ENCODE data around the gene MFAP5. TPM values are rescaled to one million over a fixed set of nuclear protein-coding genes. Genes with fewer than 3 reads are reported as not detected.
A peak's percentile ranks its signal among the peaks of the same experiment; 100 is the strongest.

Gene MFAP5
- polyA plus RNA-seq, 1 of the 3 experiments (the other 2 are of a cell fraction): 19.1 TPM

DNA sequence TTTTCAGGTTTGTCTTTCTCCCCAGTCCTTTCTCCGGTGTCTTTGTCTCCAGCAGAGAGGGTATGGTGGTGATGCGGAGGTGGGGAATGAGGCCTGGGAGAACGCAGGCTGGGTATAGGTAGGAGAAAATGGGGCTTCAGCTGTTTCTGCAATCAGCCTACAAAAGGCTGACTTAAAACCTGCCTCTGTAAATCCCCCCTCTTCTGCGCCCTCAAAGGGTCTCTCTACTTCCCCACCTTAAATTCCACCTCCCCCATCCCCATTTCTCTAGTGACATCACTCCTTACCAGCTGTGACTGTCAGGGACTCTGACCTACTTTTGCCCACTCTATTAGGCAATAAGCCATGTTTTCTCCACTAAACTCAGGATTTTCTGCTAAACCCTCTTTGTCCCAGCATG is 27.1 kb upstream of the MFAP5 start:
- Histone ChIP-seq H3K4me3 (ENCODE audit: low read depth in 2 of 2, low read length in 1 of 2) (no peak overlapping the region), H3K27ac (ENCODE audit: low read depth in 2 of 2, low read length in 1 of 2) (no peak overlapping the region), H3K9ac (no peak overlapping the region), H3K4me2 (no peak overlapping the region), H4K20me1 (ENCODE audit: insufficient read depth) (no peaks in the 10 kb centered on the region), H3K27me3 (ENCODE audit: insufficient read depth) (no peaks in the 10 kb centered on the region), H3K79me2 (ENCODE audit: insufficient read depth) (no peaks in the 10 kb centered on the region), H3F3A (replicated peaks; ENCODE audit: insufficient read depth) (peaks cover 18% of the 10 kb centered on the region), H2AFZ (ENCODE audit: low read depth) (no peak overlapping the region), H3K4me1 (ENCODE audit: control insufficient read depth in 1 of 2, insufficient read depth in 2 of 2, low read depth in 1 of 2, low read length in 1 of 2) (peaks cover 6 to 14% of the 10 kb centered on the region in 2 experiments; a peak in 3 of 4 replicates), H3K9me2 (no peaks in the 10 kb centered on the region), H3K9me3 (no peaks in the 10 kb centered on the region), H3K36me3 (replicated peaks in 1 of 2; ENCODE audit: control insufficient read depth in 1 of 2, insufficient read depth in 2 of 2, low read length in 1 of 2) (no peaks in the 10 kb centered on the region)
- TF ChIP-seq CHD2 (IDR thresholded peaks at IDR 0.05; ENCODE audit: low read length, partially characterized antibody): no peak
- TF ChIP-seq, protein P1, sequence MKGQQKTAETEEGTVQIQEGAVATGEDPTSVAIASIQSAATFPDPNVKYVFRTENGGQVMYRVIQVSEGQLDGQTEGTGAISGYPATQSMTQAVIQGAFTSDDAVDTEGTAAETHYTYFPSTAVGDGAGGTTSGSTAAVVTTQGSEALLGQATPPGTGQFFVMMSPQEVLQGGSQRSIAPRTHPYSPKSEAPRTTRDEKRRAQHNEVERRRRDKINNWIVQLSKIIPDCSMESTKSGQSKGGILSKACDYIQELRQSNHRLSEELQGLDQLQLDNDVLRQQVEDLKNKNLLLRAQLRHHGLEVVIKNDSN (IDR thresholded peaks at IDR 0.05; ENCODE audit: borderline replicate concordance, low read depth): no peak
- TF ChIP-seq MEF2A (IDR thresholded peaks at IDR 0.05; ENCODE audit: borderline replicate concordance, low read depth): no peak
- TF ChIP-seq NRF1 (IDR thresholded peaks at IDR 0.05; ENCODE audit: low read depth, low read length): no peak
- TF ChIP-seq RFX5 (IDR thresholded peaks at IDR 0.05; ENCODE audit: low read length): no peak
- TF ChIP-seq FOXM1 (IDR thresholded peaks at IDR 0.05; ENCODE audit: low read depth): no peak
- no peak for TF ChIP-seq PBX3 (IDR thresholded peaks at IDR 0.05)
- WGBS (ENCODE audit: low lambda C conversion rate): 88% methylated on average over 4 of the region's 4 CpGs
- no peak for DNase-seq
- ChIA-PET POLR2A (no interaction called here), CTCF (no interaction called here)

DNA sequence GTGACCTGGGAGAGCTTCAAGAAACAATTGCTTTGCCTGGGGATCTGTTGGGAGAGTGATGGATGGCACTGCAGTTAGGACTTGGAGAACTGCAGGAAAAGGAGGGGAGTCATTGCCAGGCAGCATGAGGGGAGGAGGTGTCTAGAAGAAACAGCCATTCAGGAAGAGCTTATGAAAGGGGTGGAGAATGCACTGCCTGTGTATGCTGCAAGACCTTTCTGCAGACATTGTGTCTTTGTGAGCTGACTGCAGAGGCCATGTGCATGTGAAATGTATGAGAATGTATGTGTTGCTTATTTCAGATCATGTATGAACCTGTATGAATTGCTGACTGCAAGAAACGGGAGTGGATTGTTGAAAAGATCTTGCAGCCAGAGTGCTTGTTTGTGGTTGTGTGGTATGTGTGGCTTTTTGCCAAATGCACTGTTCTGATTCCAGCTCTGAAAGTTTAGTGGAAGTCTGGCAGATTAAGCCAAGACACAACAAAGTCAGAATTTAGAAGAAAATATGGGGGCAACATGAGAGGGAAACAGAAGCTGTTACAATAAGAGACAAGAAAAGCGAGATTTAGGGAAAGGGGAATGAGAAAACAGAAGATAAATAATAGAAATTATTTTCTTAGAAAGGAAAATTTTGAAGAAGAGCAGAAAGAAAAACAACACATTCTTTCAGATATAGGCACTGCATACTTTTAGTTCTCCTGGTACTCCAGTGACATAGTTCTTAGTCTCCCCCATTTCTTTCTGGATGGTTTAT is 25.4 kb upstream of the MFAP5 start:
- Histone ChIP-seq H2AFZ (ENCODE audit: low read depth) (peak overlapping the region; percentile 8; the same call in 1 of the 2 replicates), H3K4me1 (ENCODE audit: control insufficient read depth in 1 of 2, insufficient read depth in 2 of 2, low read depth in 1 of 2, low read length in 1 of 2) (peaks cover 6 to 14% of the 10 kb centered on the region in 2 experiments; a peak in 3 of 4 replicates), H3K79me2 (ENCODE audit: insufficient read depth) (no peaks in the 10 kb centered on the region), H3K4me2 (peak overlapping the region; percentile 49), H3K9ac (no peak overlapping the region), H3K27me3 (ENCODE audit: insufficient read depth) (no peaks in the 10 kb centered on the region), H3F3A (replicated peaks; ENCODE audit: insufficient read depth) (peaks cover 17% of the 10 kb centered on the region), H3K9me2 (no peaks in the 10 kb centered on the region), H3K36me3 (replicated peaks in 1 of 2; ENCODE audit: control insufficient read depth in 1 of 2, insufficient read depth in 2 of 2, low read length in 1 of 2) (no peaks in the 10 kb centered on the region), H3K9me3 (no peaks in the 10 kb centered on the region), H3K4me3 (ENCODE audit: low read depth in 2 of 2, low read length in 1 of 2) (peak overlapping the region; percentile 15 to 23; a peak in 3 of 4 replicates), H4K20me1 (ENCODE audit: insufficient read depth) (no peaks in the 10 kb centered on the region), H3K27ac (ENCODE audit: low read depth in 2 of 2, low read length in 1 of 2) (peak overlapping the region; percentile 40 to 82; a peak in 3 of 4 replicates)
- peak; percentile 77 for DNase-seq
- 21% methylated on average over 2 of the region's 2 CpGs for WGBS (ENCODE audit: low lambda C conversion rate)
- ChIA-PET CTCF (interaction anchor here (0.9 to 4.5 kb wide), 7 partner anchors 9 to 361 kb away, joined by 3 to 30 read pairs (median 3); no protein-coding TSS in a partner anchor), POLR2A (interaction anchor here (0.5 to 1.2 kb wide), 3 partner anchors 10 to 264 kb away, joined by 3 to 4 read pairs (median 4); partner anchors contain the start of genes PHC1 and RIMKLB)
- TF ChIP-seq FOSL2 (IDR thresholded peaks at IDR 0.05; ENCODE audit: borderline replicate concordance, low read depth) (no peak), ELF1 (IDR thresholded peaks at IDR 0.05) (no peak), TCF12 (IDR thresholded peaks at IDR 0.05) (peak; percentile 54), NFIC (IDR thresholded peaks at IDR 0.05; ENCODE audit: borderline replicate concordance) (peak; percentile 86), CHD2 (IDR thresholded peaks at IDR 0.05; ENCODE audit: low read length, partially characterized antibody) (no peak), NRF1 (IDR thresholded peaks at IDR 0.05; ENCODE audit: low read depth, low read length) (no peak), TAF1 (IDR thresholded peaks at IDR 0.05; ENCODE audit: borderline replicate concordance, low read depth, low read length) (peak; percentile 51; the same call in 1 of the 2 replicates), MXI1 (IDR thresholded peaks at IDR 0.05; ENCODE audit: low read depth, low read length) (peak; percentile 63; the same call in 1 of the 2 replicates), RXRA (IDR thresholded peaks at IDR 0.05; ENCODE audit: borderline replicate concordance, low read depth) (no peak), PBX3 (IDR thresholded peaks at IDR 0.05) (peak; percentile 87), GATA2 (CRISPR knock-in tag; IDR thresholded peaks at IDR 0.05) (no peak), GABPA (IDR thresholded peaks at IDR 0.05; ENCODE audit: low read depth) (no peak), POLR2AphosphoS5 (IDR thresholded peaks at IDR 0.05; ENCODE audit: low read depth, low read length) (peak; percentile 89), SIN3A (IDR thresholded peaks at IDR 0.05; ENCODE audit: borderline replicate concordance, low read depth, low read length) (0 out of 2 replicates have a peak, but pooled peaks have one; percentile 35), EP300 (IDR thresholded peaks at IDR 0.05; ENCODE audit: borderline replicate concordance in 1 of 2, low read depth in 1 of 2, low read length in 1 of 2) (0 out of 4 replicates have a peak, but pooled peaks of 1 of the 2 experiments have one; percentile 18)
- TF ChIP-seq, protein P2, sequence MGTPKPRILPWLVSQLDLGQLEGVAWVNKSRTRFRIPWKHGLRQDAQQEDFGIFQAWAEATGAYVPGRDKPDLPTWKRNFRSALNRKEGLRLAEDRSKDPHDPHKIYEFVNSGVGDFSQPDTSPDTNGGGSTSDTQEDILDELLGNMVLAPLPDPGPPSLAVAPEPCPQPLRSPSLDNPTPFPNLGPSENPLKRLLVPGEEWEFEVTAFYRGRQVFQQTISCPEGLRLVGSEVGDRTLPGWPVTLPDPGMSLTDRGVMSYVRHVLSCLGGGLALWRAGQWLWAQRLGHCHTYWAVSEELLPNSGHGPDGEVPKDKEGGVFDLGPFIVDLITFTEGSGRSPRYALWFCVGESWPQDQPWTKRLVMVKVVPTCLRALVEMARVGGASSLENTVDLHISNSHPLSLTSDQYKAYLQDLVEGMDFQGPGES (IDR thresholded peaks at IDR 0.05; ENCODE audit: low read depth, low read length): no peak
- TF ChIP-seq, protein P3, sequence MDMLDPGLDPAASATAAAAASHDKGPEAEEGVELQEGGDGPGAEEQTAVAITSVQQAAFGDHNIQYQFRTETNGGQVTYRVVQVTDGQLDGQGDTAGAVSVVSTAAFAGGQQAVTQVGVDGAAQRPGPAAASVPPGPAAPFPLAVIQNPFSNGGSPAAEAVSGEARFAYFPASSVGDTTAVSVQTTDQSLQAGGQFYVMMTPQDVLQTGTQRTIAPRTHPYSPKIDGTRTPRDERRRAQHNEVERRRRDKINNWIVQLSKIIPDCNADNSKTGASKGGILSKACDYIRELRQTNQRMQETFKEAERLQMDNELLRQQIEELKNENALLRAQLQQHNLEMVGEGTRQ (IDR thresholded peaks at IDR 0.05; ENCODE audit: borderline replicate concordance, low read depth, low read length): no peak
